NB4 (cell line): ENCODE results near the gene ARL5B.
"Not testable (repeated sequence)": the region's sequence is repeated elsewhere in the genome, so short reads cannot be mapped to it uniquely, and the experiment has no call there.

ENCODE experiments used
- DNase-seq: peaks from one replicate; pipeline ENCODE4 v3.0.0; 2010; ENCODE audit warnings: low read depth
- H3K4me3 ChIP-seq: one replicate; pipeline ENCODE4 v1.5.1; 2011; ENCODE audit warnings: mild to moderate bottlenecking, low read depth, low read length, moderate library complexity
- MYC ChIP-seq: IDR thresholded peaks from 2 replicates; pipeline ENCODE4 v1.6.1; 2011; ENCODE audit warnings: low read depth, low read length
- POLR2A ChIP-seq: IDR thresholded peaks from 2 replicates; pipeline ENCODE4 v1.6.1; 2011; ENCODE audit warnings: mild to moderate bottlenecking; ENCODE audit not compliant: insufficient read length; ENCODE audit errors: extremely low read depth
- TF ChIP-seq, protein P1 (sequence below): IDR thresholded peaks from 2 replicates; pipeline ENCODE4 v1.6.1; 2011; ENCODE audit warnings: low read depth, low read length
- TF ChIP-seq, protein P2 (sequence below): IDR thresholded peaks from one replicate; pipeline ENCODE4 v1.5.1; 2012; ENCODE audit warnings: low read depth, low read length

The ARL5B gene

DNA sequence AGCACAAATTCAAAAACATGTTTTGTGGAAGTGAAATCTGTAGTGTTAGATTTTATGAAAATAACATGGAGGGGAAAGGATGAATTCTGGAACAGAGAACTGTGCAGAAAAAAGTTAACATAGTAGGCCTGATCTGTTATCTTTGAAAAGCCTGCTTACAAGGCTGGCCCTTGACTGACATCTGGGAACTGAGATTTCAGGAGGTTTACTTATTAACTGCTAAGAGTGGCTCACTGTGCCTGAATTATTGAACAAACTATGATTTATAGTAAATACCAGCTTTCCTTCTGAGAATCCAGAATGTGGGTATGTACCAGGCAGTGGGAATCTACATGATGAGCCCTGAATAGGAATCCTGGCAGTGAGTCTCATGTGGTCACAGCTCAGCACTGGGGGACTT is 38.4 kb upstream of the ARL5B start:
- no peak for DNase-seq

DNA sequence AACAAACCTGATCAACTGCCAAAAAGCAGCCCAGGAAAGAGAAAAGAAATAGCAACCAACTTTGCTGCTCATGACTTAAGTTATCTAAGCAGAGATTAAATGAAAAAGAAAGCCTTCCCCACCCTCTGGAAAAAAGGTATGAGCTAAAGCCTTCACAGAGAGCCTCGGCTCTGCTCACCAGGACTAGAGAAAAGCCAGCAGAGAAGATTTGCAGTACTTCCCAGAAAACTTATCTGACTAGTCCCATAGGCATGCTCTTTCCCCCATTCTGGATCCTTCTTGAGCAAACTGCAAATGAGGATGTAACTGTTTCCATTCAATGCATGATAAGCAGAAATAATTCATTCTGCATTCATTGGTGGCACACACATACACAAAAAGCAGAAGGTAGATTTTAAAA is 35.6 kb upstream of the ARL5B start:
- not testable (repeated sequence) for DNase-seq, H3K4me3 ChIP-seq

More for the DNA sequence above, 38.4 kb upstream of the ARL5B start:
- TF ChIP-seq, protein P1, sequence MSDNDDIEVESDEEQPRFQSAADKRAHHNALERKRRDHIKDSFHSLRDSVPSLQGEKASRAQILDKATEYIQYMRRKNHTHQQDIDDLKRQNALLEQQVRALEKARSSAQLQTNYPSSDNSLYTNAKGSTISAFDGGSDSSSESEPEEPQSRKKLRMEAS, result no peak
- TF ChIP-seq POLR2A, result no peak
- TF ChIP-seq, protein P2, sequence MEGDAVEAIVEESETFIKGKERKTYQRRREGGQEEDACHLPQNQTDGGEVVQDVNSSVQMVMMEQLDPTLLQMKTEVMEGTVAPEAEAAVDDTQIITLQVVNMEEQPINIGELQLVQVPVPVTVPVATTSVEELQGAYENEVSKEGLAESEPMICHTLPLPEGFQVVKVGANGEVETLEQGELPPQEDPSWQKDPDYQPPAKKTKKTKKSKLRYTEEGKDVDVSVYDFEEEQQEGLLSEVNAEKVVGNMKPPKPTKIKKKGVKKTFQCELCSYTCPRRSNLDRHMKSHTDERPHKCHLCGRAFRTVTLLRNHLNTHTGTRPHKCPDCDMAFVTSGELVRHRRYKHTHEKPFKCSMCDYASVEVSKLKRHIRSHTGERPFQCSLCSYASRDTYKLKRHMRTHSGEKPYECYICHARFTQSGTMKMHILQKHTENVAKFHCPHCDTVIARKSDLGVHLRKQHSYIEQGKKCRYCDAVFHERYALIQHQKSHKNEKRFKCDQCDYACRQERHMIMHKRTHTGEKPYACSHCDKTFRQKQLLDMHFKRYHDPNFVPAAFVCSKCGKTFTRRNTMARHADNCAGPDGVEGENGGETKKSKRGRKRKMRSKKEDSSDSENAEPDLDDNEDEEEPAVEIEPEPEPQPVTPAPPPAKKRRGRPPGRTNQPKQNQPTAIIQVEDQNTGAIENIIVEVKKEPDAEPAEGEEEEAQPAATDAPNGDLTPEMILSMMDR, result no peak
- no peak for TF ChIP-seq MYC
- H3K4me3 ChIP-seq, result no peak overlapping the region

DNA sequence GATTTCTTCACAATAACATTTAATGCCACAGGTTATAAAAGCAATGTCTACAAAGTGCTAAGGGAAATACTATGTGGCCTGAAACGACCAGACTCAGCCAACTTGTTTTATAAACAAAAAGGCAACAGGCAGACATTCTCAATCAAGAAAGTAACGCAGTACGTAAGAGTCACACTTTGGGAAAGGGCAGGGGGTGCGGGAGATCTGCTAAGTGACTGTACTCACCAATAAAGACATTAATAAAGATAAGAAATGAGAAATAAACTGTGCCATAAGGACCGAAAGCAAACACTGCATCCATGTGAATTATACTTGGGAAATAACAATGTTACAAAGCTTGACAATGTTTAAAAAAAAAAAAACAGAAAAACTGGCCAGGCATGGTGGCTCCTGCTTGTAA is 33.3 kb upstream of the ARL5B start:
- no peak overlapping the region for H3K4me3 ChIP-seq
- TF ChIP-seq MYC (no peak), POLR2A (no peak)
- TF ChIP-seq, protein P1, result no peak
- TF ChIP-seq, protein P2, result no peak
- DNase-seq, result no peak

DNA sequence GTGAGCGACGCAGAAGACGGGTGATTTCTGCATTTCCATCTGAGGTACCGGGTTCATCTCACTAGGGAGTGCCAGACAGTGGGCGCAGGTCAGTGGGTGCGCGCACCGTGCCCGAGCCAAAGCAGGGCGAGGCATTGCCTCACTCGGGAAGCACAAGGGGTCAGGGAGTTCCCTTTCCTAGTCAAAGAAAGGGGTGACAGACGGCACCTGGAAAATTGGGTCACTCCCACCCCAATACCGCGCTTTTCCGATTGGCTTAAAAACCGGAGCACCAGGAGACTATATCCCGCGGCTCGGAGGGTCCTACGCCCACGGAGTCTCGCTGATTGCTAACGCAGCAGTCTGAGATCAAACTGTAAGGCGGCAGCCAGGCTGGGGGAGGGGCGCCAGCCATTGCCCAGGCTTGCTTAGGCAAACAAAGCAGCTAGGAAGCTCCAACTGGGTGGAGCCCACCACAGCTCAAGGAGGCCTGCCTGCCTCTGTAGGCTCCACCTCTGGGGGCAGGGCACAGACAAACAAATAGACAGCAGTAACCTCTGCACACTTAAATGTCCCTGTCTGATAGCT is 31.7 kb upstream of the ARL5B start:
- DNase-seq, result peak; percentile 49
- H3K4me3 ChIP-seq, result not testable (repeated sequence)

DNA sequence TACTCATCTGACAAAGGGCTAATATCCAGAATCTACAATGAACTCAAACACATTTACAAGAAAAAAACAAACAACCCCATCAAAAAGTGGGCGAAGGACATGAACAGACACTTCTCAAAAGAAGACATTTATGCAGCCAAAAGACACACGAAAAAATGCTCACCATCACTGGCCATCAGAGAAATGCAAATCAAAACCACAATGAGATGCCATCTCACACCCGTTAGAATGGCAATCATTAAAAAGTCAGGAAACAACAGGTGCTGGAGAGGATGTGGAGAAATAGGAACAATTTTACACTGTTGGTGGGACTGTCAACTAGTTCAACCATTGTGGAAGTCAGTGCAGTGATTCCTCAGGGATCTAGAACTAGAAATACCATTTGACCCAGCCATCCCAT is 26.7 kb upstream of the ARL5B start:
- not testable (repeated sequence) for H3K4me3 ChIP-seq, DNase-seq

DNA sequence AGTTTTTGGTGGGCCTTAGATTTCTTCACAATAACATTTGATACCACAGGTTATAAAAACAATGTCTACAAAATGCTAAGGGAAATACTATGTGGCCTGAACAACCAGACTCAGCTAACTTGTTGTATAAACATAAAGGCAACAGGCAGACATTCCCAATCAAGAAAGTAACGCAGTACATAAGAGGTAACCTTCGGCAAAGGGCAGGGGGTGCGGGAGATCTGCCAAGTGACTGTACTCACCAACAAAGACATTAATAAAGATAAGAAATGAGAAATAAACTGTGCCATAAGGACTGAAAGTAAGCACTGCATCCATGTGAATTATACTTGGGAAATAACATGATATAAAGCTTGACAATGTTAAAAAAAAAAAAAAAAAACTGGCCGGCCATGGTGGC is 23.2 kb upstream of the ARL5B start:
- no peak overlapping the region for H3K4me3 ChIP-seq
- TF ChIP-seq, protein P1, result no peak
- TF ChIP-seq POLR2A, result no peak
- TF ChIP-seq, protein P2, result no peak
- no peak for TF ChIP-seq MYC
- no peak for DNase-seq

DNA sequence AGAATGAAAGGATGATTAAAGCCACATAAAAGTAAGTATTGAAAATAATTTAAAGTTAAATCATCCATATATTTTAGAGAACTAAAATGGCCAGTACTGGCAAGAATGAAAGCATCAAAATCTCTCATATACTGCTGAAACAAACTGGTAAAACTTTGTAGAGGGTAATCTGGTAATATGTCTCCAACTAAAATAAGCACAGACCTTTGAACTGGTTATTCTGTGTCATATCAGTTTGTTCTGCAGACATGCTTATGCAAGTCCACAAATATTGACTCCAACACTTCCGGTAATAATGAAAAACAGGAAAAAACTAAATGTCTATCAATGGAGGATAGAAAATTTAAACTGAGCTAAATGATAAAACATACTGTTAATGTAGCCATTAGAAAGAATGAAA is 21.8 kb upstream of the ARL5B start:
- not testable (repeated sequence) for DNase-seq, H3K4me3 ChIP-seq

DNA sequence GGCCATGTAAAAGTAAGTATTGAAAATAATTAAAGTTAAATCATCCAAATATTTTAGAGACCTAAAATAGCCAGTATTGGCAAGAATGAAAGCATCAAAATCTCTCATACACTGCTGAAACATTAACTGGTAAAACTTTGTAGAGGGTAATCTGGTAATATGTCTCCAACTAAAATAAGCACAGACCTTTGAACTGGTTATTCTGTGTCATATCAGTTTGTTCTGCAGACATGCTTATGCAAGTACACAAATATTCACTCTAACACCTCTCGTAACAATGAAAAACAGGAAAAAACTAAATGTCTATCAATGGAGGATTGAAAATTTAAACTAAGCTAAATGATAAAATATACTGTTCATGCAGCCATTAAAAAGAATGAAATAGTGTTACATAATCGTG is 19.5 kb upstream of the ARL5B start:
- H3K4me3 ChIP-seq, DNase-seq: not testable (repeated sequence)

DNA sequence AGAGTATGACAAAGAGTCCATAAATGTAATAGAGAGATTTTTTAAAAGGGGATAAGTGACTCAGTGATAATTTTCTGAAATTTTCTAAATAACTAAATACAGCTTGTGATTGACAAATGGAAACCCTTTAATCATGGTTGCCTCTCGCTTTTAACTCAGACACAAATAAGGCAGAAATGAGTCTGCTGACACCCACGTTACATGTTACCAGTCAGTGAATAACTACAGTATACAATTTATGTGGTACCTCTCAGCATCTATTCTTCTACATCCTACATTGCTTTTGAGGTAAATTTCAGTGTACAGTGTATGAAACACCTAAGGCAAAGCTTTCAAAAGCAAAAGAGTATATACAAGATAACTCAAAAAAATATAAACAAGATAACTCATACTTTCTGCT is 12.1 kb upstream of the ARL5B start:
- TF ChIP-seq MYC, result no peak
- TF ChIP-seq, protein P1, result no peak
- H3K4me3 ChIP-seq, result no peak overlapping the region
- DNase-seq, result no peak

DNA sequence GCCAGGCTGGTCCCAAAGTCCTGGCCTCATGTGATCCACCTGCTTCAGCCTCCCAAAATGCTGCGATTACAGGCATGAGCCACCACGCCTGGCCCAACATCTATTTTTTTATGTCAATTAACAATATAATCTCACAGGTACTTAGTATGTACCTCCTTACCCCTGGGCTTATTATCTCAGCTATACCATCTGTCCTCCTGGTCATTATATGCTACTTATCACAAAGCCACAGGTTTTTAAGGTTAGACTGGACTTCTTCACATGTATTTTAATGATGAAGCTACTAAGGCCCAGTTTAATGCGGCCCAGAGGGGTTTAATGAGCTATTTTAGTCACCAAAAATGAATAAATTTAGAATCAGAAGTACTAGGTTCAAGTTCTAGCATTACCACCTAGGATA is 11.3 kb upstream of the ARL5B start:
- no peak for DNase-seq
- TF ChIP-seq POLR2A, result no peak
- no peak for TF ChIP-seq MYC
- TF ChIP-seq, protein P1, result no peak
- TF ChIP-seq, protein P2, result no peak
- no peak overlapping the region for H3K4me3 ChIP-seq
